ENCODE data around the gene RALBP1.

GRCh38 chr18:9552616-9553015 is 77.3 kb downstream of the RALBP1 start:
- TF ChIP-seq MZF1 (tag by site-specific recombination; IDR thresholded peaks at IDR 0.05; ENCODE audit: borderline replicate concordance) = no peak
- no peak for TF ChIP-seq ZNF157 (tag by site-specific recombination; IDR thresholded peaks at IDR 0.05)
- TF ChIP-seq CTCF (tag by site-specific recombination; IDR thresholded peaks at IDR 0.05) = no peak
- no peak for TF ChIP-seq SCRT2 (tag by site-specific recombination; IDR thresholded peaks at IDR 0.05)

Measured in HEK293 (cell line).